ENCODE results near the gene SUN2.

Gene SUN2

GRCh38 chr22:38789606-38790005, 33.8 kb upstream of the SUN2 start:
- no peak for TF ChIP-seq TAF1 (IDR thresholded peaks at IDR 0.05; ENCODE audit: borderline replicate concordance, low read depth, low read length)
- TF ChIP-seq POLR2AphosphoS5 (IDR thresholded peaks at IDR 0.05; ENCODE audit: low read depth, low read length), result no peak
- TF ChIP-seq POLR2A (IDR thresholded peaks at IDR 0.05; ENCODE audit: low read depth, low read length), result no peak
- DNase-seq (ENCODE audit: insufficient read length) (no peak), FAIRE-seq (no peak)

- FAIRE-seq (no peak), DNase-seq (ENCODE audit: insufficient read length) (no peak)
- TF ChIP-seq POLR2A (IDR thresholded peaks at IDR 0.05; ENCODE audit: low read depth, low read length), result no peak
- TF ChIP-seq POLR2AphosphoS5 (IDR thresholded peaks at IDR 0.05; ENCODE audit: low read depth, low read length), result no peak
- no peak for TF ChIP-seq TAF1 (IDR thresholded peaks at IDR 0.05; ENCODE audit: borderline replicate concordance, low read depth, low read length)
Observed at GRCh38 chr22:38788846-38789245, 33.0 kb upstream of the SUN2 start.

- FAIRE-seq, result no peak
- DNase-seq (ENCODE audit: insufficient read length), result no peak
- TF ChIP-seq POLR2A (IDR thresholded peaks at IDR 0.05; ENCODE audit: low read depth, low read length) (no peak), POLR2AphosphoS5 (IDR thresholded peaks at IDR 0.05; ENCODE audit: low read depth, low read length) (no peak), TAF1 (IDR thresholded peaks at IDR 0.05; ENCODE audit: borderline replicate concordance, low read depth, low read length) (no peak)
Observed at GRCh38 chr22:38788021-38788816, 32.4 kb upstream of the SUN2 start.

GRCh38 chr22:38786631-38787030, 30.8 kb upstream of the SUN2 start:
- no peak for DNase-seq (ENCODE audit: insufficient read length)
- TF ChIP-seq POLR2A (IDR thresholded peaks at IDR 0.05; ENCODE audit: low read depth, low read length) (no peak), POLR2AphosphoS5 (IDR thresholded peaks at IDR 0.05; ENCODE audit: low read depth, low read length) (no peak), TAF1 (IDR thresholded peaks at IDR 0.05; ENCODE audit: borderline replicate concordance, low read depth, low read length) (no peak)
- FAIRE-seq, result no peak

GRCh38 chr22:38784856-38785255, 29.1 kb upstream of the SUN2 start:
- no peak for FAIRE-seq
- DNase-seq (ENCODE audit: insufficient read length), result no peak
- TF ChIP-seq POLR2A (IDR thresholded peaks at IDR 0.05; ENCODE audit: low read depth, low read length), result no peak
- TF ChIP-seq POLR2AphosphoS5 (IDR thresholded peaks at IDR 0.05; ENCODE audit: low read depth, low read length), result no peak
- TF ChIP-seq TAF1 (IDR thresholded peaks at IDR 0.05; ENCODE audit: borderline replicate concordance, low read depth, low read length), result no peak

- FAIRE-seq, result no peak
- no peak for DNase-seq (ENCODE audit: insufficient read length)
- TF ChIP-seq POLR2AphosphoS5 (IDR thresholded peaks at IDR 0.05; ENCODE audit: low read depth, low read length), result no peak
- TF ChIP-seq POLR2A (IDR thresholded peaks at IDR 0.05; ENCODE audit: low read depth, low read length), result no peak
- TF ChIP-seq TAF1 (IDR thresholded peaks at IDR 0.05; ENCODE audit: borderline replicate concordance, low read depth, low read length), result no peak
Observed at GRCh38 chr22:38784035-38784434, 28.2 kb upstream of the SUN2 start.

- FAIRE-seq (no peak), DNase-seq (ENCODE audit: insufficient read length) (no peak)
- TF ChIP-seq POLR2AphosphoS5 (IDR thresholded peaks at IDR 0.05; ENCODE audit: low read depth, low read length) (no peak), TAF1 (IDR thresholded peaks at IDR 0.05; ENCODE audit: borderline replicate concordance, low read depth, low read length) (no peak), POLR2A (IDR thresholded peaks at IDR 0.05; ENCODE audit: low read depth, low read length) (no peak)
Observed at GRCh38 chr22:38783095-38783615, 27.4 kb upstream of the SUN2 start.

GRCh38 chr22:38782402-38783094, 26.8 kb upstream of the SUN2 start:
- DNase-seq (ENCODE audit: insufficient read length) (no peak), FAIRE-seq (no peak)

GRCh38 chr22:38781033-38781432, 25.2 kb upstream of the SUN2 start:
- TF ChIP-seq POLR2A (IDR thresholded peaks at IDR 0.05; ENCODE audit: low read depth, low read length) (no peak), POLR2AphosphoS5 (IDR thresholded peaks at IDR 0.05; ENCODE audit: low read depth, low read length) (no peak), TAF1 (IDR thresholded peaks at IDR 0.05; ENCODE audit: borderline replicate concordance, low read depth, low read length) (no peak)
- DNase-seq (ENCODE audit: insufficient read length) (no peak), FAIRE-seq (no peak)

More at GRCh38 chr22:38782402-38783094, 26.8 kb upstream of the SUN2 start:
- TF ChIP-seq POLR2A (IDR thresholded peaks at IDR 0.05; ENCODE audit: low read depth, low read length) (no peak), TAF1 (IDR thresholded peaks at IDR 0.05; ENCODE audit: borderline replicate concordance, low read depth, low read length) (no peak), POLR2AphosphoS5 (IDR thresholded peaks at IDR 0.05; ENCODE audit: low read depth, low read length) (no peak)

GRCh38 chr22:38777087-38777671, 21.4 kb upstream of the SUN2 start:
- DNase-seq (ENCODE audit: insufficient read length) (no peak), FAIRE-seq (no peak)
- no peak for TF ChIP-seq POLR2AphosphoS5 (IDR thresholded peaks at IDR 0.05; ENCODE audit: low read depth, low read length)
- TF ChIP-seq TAF1 (IDR thresholded peaks at IDR 0.05; ENCODE audit: borderline replicate concordance, low read depth, low read length), result no peak
- no peak for TF ChIP-seq POLR2A (IDR thresholded peaks at IDR 0.05; ENCODE audit: low read depth, low read length)

GRCh38 chr22:38776086-38776485, 20.3 kb upstream of the SUN2 start:
- DNase-seq (ENCODE audit: insufficient read length) (no peak), FAIRE-seq (no peak)
- no peak for TF ChIP-seq POLR2AphosphoS5 (IDR thresholded peaks at IDR 0.05; ENCODE audit: low read depth, low read length)
- no peak for TF ChIP-seq TAF1 (IDR thresholded peaks at IDR 0.05; ENCODE audit: borderline replicate concordance, low read depth, low read length)
- no peak for TF ChIP-seq POLR2A (IDR thresholded peaks at IDR 0.05; ENCODE audit: low read depth, low read length)
